NCI-H69 (cell line): ENCODE data around the gene PTPRC.

Experiments used
- DNase-seq: peaks from one replicate; lab custom pipeline; 2025; lab: John Stamatoyannopoulos, UW

PTPRC gene

DNA sequence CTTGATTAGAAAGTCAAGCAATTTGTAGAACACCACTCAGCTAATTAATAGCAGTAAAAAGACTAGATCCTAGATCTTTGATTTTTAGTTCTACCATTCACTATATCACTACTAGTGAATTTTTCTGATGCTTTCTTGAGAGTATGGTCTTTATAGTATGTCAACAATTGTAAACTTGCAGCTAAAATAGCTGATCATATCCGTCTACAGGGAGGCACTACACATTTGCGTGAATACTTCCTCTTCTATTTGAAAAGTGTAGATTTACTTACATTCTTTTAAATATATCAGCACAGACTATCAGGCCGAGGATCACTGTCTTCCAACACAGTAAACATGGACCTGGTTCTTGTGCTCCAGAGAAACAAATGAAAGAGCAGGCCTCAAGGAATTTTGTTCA is 18.6 kb upstream of the PTPRC start:
- no peak for DNase-seq

DNA sequence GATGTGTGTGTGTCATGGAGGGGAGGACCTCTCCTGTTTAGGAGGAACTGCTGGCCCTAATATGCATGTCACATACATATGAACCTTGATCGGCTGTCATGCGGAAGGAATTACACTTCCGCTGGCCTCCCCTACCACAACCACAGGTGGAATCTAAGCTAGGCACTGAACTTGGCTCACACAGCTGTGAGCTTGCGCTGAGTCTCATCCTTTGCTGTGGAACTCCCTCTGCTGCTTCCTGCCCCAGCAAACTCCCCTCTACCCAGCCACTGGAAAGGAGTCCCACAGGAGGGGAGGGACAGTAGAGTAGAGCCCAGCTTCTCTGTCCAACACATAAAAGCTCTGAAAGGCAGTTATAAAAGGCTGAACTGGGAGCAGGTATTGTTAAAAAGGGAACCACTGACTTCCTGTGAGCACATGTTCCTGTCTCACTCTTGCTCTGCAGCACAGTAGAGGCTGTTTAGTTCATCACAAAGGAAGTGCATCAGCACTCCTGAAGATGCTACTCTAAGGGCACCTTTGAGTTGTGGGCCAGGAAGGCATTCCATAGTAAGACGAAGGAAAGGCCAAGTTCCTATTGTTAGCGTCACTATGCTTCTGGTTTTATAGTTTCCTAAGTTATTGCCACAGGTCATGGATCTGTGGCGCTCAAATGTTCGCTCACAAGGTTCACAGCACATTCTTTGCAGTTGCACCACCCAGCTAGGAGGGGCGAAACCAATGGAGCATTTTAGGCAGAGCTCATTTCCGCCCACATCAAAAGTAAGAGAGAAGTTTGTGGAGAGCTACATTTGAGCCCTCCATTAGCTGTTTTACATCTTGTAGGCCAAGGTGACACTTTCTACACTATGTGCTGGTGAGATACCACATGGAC is 17.7 kb upstream of the PTPRC start:
- DNase-seq = no peak

DNA sequence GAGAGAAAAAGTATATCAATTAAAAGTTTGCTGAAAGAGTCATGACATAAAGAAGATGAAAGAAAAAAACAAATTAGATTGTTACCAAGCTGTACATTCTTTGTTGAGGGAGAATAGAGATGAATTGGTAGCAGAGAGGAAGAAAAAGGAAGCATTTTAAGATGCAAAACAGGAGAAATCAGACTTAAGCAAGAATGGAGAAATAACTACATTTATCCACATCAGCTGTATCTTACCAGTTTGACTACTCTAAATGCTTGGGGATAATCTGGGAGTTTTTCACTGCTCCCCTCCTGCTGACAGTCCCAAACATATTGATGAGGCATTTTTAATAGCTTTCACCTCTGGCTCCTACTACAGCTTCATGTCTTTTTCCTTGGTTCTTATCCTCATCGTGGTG is 16.8 kb upstream of the PTPRC start:
- DNase-seq = no peak

DNA sequence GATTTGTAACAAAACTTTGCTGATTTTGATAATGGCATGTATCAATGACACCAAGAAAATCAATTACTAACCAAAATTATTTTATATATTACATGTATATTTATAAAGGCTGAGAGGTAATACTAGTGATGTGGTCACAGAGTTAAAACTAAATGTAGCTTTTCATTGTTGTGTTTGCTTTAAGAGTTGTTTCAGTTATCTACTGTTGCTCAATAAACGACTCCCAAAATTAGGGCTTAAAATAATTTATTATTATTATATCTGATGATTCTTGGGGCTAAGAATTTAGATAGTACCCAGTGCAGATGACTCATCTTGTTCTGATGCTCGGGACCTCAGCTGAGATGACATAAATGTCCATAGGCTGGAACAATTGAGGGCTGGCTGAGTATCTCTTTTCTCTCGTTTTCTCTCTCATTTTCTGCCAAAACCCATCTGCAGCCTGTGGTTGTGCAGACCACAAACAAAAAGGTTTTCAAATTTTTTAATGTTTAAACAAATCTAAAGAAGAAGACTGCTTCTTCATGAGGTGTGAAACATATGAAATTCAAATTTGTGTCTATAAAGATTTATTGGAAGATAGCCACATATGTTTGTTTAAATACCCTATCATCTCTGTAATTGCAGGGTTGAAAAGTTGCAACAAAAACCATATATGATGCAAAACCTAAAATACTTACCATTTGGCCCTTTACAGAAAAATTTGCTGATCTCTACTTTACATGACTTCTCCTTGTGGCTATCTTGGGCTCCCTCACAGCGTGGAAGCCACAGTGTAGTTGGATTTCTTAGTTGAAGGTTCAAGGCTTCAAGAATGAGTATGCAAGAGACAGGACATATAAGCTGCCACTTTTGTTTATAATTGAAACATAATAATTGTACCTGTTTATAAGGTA is 14.8 kb upstream of the PTPRC start:
- DNase-seq = no peak

DNA sequence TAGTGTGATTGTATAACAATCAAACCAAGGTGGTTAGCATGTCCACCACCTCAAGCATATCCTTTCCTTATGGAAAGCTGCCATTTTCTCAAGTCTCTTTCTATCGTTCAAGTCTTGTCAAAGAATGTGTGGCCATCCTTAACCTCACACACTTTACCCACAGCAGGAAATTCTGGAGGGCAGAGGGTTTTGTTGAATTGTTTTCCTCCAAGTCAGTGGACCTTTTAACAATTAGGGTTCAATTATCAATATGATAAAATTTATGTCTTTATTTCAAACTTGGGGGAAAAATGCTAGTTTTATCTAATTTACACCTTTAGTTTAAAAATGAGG is 14.2 kb upstream of the PTPRC start:
- DNase-seq = no peak

DNA sequence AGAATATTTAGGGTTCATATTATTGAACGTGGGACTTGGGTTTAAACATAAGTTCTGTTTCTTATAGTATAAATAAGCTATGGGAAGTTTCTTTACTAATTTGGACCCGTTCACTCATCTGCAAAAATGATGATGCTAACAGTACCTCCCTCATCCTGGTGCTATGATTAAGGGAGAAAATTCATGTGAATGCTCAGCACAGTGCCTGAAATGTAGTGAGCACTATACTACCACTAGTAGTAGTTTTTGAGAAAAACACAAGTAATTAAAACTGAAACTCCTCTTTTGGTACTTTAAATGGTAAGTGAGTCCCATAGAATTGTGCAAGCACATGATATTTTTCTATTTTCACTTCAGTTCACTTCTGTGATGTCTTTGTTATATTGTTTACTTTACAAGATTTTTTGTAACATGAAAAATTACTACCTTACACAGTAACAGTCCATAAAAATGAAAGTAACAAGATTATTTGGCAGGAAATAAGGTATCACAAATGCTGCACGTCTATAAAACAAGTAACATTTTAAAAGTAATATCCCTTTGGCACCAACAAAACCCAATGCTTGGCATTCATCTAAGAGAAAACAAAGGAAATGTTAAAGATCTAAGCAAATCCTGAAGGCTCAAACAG is 11.3 kb upstream of the PTPRC start:
- DNase-seq = no peak

DNA sequence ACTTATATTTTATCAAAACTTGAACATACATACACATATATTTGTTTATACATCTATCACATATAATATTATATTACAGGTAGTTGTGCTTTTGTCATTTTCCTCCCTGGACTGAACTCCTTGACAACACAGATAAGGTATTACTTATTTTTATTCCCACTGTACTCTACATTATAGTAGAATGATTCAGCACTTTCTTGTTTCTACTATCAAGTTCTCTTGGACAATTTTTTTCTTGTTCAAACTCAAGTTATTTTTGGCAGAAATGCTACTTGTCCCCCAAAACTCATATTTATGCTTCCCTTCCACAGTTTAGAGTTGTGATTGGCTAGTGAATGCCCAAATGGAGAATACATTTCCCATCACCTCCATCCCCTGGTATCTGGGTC is 10.8 kb upstream of the PTPRC start:
- no peak for DNase-seq

DNA sequence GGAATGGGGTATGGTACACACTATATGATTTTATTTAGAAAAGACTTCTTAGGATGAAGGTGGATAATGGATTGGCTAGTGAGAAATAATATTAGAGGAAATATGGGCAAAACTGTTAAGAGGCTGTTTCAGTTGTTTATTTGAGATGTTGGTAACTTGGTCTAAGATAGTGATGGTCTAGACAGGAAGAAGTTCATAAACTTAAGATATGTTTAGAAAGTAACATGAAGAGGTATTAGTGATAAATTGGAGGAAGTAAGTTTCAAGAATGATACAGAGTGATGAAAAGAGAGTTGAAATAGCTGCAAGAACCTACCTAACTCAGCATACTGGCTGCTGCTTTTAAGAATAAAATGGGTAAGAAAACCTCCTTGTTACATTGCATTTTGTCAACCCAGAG is 9.2 kb upstream of the PTPRC start:
- DNase-seq = no peak

DNA sequence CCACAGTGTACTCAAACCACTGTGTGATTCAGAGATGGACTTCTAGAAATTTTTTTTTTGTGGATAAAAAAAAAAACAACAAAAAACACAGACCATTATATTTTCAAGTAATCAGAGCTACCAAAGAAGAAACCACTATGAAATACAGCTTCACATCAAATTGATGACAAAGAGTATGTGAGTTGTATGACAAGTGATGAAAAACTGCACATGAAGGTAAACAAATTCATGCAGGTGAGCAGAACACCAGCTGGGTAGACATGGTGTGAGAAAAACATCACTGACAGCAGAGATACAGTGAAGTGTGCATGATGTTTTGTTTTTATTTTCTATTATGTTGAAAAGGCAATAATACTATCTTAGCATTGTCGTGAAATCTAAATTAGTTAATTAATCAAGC is 8.0 kb upstream of the PTPRC start:
- peak; percentile 46 for DNase-seq

DNA sequence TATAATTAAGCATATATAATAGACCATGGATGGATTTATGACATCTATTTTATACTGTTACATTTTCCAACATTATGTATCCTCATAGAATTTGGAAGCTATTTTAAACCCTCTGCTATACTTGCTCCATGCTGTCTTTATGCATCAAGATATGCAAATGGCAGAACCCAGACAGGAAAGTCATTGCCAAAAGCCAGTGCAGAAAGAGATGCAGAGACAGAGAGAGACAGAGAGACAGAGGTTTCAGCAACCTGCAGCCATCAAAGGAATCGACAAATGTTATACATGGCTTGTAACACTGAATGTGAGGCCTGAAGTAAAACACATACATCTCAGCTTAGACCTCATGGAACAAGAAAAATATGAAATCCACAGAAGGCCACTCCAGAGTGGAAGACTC is 7.5 kb upstream of the PTPRC start:
- peak; percentile 28 for DNase-seq

DNA sequence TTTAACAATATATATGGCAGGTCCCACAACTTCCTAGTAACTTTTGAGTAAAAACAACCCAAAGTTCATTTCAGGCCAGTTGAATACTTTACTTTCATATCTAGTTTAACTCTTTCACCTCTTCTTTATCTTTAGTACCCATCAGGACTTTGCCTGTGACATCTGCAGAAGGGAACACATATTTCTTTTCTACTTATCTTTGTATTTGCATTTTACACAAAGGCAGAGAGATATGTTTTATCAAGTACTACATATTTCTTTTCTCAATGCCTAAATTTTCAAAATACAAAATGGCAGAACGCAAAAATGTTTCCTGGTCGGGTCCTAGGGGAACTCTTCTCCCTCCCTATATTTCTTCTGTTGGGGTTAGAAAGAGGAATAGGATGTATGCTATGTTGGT is 6.8 kb upstream of the PTPRC start:
- no peak for DNase-seq

DNA sequence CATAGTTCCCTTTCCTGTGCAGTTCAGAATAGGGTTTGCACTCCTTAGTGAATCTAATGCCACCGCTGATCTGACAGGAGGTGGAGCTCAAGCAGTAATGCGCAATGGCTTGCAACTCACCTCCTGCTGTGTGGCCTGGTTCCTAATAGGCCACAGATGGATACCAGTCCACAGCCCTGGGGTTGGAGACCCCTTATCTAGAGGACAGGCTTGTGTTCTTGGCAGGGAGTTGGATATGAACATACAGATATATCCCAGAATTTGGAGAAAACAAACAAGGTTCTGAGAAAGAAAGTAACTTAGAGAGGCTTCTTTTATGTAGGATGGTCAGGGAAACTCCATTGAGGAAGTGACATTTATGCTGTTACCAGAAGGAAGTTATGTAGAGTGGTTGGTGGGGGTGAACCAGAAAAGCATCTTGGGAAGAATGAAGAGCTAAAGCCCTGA is 5.1 kb upstream of the PTPRC start:
- DNase-seq = no peak

DNA sequence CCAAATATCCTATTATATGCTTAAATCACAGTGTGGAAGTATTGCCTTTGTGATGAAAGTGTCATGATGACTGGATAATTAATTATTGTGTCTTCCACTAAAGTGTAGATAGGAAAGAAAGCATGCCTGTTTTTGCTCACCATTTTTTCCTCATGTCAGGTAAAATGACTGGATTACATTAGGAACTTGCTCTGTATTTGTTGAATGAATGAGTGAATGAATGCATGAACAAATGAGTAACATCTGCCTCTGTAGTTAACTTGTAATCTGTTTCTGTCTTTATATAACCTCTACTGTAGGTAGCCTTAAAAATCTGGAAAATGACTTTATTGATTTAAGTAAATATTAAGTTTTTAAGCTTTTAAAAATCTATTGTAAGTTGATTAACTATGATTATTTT is 2.9 kb upstream of the PTPRC start:
- no peak for DNase-seq

DNA sequence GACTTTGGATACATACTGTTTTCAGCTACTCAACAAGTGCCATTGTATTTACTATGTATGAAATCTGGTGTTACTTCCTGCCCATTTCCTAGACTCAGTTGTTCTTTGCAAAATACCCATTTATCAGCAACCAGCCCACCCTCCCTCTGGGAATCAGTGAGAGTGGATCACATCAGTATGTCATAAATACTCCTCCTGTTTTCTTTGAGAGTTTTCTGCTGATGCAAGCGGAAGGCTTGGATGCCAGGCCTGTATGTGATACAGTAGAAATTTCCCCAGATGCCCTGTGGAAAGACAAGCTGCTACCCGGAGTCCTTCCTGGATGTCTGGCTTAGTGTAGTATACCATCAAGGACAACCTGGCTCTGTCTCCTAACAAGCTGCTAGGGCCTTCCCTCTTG is 2.4 kb upstream of the PTPRC start:
- peak; percentile 24 for DNase-seq

DNA sequence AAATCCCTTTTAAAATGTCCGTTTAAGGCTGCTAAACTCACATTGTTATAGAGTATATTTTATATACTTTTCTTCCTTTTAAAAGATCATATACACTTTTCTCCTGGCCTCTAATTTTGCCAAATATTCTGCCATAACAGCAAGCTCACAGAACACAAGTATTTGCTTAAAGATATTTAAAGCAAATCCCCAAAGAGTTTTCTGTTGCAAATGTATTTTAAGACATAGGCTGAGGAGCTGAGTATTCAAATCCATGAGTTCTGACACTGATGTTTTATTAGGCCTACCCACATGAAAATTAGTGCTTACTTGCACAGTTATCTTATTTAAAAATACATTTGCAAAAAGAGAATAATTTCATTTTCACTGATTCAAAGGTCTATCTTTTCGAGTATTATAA is 1.7 kb upstream of the PTPRC start:
- no peak for DNase-seq

DNA sequence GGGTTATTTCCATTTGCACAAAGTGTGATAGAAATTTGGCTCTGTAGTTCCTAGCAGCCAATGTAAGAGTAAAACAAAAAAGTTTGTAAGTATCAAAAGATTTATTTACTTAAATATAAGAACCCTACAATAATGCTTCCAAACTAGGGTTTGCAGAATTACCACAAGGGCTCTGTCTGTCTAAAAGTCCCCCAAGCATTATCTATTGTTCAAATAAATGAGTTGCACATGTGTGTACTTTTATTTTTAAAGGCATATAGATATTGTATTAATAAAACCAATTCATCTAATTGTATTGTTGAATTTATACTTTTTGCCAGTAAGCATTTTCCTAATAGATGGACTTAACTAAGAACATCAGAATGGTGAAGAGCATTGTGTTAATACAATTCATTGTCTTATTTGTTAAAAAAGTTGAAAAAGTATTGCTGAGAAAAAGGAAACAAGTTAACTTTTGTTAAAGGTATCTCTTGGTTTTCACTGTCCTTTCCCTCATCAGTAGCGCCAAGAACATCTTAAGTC is 863 bp upstream of the PTPRC start:
- no peak for DNase-seq

DNA sequence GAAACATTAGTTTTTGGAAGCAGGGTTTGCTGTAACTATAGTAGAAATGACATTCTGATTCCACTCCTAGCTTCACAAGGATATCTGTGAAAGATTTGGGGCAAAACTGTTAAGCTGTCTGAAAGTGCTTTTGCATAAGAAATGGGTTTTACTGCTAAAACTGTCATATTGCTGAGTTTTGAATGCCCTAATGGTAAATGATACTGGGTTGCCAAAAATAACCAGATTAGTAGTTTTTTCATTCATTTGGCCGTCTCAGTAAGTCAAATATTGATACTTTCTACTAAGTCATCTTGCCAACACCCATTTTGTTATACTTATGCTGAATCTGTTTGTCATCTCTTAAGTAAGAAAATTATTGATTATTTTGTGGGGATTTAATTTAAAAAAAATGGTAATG is 399 bp upstream of the PTPRC start:
- DNase-seq = no peak

DNA sequence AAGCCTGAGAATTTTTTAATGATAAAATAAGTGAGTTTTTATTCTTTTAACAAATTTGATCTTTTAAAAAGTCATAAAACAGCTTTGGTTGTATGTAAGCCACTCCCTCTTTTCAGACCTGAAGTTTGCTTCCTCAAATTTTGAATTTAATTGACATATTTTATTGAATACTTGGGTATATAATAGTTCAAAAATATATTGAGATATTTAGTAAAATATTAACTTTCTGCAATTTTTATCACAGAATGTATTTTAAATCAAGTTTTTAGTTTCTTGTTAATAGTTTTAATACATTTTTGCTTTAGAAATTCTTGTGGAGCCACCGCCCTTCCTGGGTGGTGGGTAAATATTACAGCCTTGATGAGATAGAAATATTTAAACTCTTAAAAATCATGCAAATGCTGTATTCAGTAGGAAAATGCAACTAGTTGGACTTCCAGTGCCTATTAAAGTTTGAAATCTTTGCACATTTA is 867 bp downstream of the PTPRC start:
- no peak for DNase-seq

DNA sequence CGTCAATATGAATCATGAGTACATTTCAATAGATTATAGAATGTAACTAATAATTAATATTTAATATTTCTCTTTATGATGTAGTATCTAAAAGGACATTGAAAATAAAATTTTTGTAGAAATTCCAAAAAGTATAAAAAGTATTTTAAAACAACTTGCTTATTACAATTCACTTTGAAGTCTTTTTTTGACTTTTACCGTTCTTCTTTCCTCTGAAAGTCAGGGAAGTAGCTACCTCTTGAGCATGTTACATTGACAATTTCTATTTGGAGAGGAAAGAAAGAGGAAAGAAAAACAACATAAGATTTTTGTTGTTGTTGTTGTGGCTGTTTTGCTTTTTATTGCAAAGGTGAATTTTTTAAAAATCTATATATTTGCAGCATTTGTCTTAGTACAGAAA is 1.3 kb downstream of the PTPRC start:
- DNase-seq = no peak

DNA sequence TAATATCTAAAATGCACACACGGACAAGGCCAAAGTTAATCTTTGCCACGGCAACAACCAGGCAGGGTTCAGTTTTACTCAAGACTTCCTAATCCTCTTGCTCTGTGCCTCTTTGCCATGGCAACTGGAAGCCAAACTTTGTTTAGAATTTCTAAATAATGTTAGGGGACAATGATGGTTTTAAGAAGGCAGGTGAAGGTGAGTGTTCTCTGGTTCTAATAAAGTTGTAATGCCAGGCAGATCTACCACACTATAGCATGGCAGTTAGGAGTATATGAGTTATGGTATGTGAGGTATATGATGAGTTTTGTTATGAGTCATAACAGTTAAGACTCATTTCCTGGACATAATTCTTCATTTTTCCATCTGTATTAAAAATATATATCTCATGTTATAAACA is 2.7 kb downstream of the PTPRC start:
- no peak for DNase-seq

DNA sequence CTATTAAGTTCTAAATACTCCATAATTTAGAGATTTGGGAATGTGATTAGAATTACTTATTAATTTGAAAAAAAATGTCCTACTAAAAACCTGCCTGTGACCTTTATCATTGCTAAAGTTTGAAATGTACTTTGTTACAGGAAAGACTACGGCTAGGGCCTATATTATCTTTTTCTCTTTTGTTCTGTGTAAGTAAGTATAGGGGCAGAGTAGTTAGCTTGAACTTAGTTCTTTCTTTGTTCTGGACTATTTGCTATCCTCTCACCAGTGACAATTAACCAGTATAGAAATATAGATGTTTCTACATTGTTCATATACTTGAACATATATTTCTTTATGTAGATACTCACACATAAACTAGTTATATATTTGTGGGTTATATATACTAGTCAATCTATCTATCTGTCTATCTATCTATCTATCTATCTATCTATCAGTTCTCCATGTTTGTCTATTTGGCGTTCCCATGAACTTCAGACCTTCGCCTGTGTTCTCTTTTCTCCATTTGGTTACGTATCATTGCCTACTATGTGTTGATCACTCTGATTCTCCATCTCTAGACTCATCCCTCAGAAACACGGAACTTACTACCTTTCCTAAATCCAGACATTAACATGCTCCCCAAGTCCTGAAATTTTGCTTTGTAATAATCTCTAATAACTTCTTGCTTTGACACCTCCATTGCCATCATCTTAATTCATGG is 3.3 kb downstream of the PTPRC start:
- DNase-seq = no peak

DNA sequence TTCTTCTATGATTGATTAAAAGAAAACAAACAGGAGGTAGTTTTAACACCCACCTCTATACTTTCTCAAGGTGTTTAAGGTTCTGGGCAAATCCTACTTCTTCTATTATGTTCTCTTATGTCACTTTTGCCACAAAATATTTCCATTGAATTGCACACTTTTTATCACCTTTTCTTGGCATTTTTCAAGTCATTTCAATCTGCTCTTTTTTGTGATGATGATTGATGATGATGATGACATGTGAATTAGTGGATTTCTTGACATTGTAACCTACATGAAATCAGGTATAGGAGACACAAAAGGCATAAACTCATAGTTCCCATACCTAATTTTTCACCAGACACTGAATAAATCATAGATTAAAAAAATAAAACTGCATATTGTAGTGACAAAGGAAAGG is 4.1 kb downstream of the PTPRC start:
- no peak for DNase-seq
